HCT116 (cell line): ENCODE results near the gene CALM1.

Experiments
- CBX3 ChIP-seq: IDR thresholded peaks from 2 replicates; pipeline ENCODE4 v1.6.1; 2012; ENCODE audit warnings: low read depth
- CTCF ChIP-seq, 3 experiments: fragments of 200-600 bp in 1 of 3; sonication (generic) in 1 of 3; IDR thresholded peaks in 2 of 3; conservative IDR thresholded peaks in 1 of 3; 2 replicates each; pipeline ENCODE4 v1.5.1; 2012 to 2017; ENCODE audit warnings: low read depth in 2 of 3, low read length in 2 of 3, antibody characterized with exemption in 1 of 3, borderline replicate concordance in 1 of 3, control low read depth in 1 of 3, mild to moderate bottlenecking in 1 of 3, mixed read lengths in 1 of 3, mixed run types in 1 of 3, moderate library complexity in 1 of 3; ENCODE audit not compliant: insufficient read depth in 1 of 3
- ELF1 ChIP-seq: IDR thresholded peaks from 2 replicates; pipeline ENCODE4 v1.6.1; 2012; ENCODE audit warnings: low read depth, borderline replicate concordance
- EZH2 ChIP-seq: fragments of 200-600 bp; sonication (generic); IDR thresholded peaks from 2 replicates; pipeline ENCODE4 v1.6.1; 2017; ENCODE audit warnings: antibody characterized with exemption, mixed run types
- JUND ChIP-seq: IDR thresholded peaks from 2 replicates; pipeline ENCODE4 v1.6.1; 2012
- POLR2A ChIP-seq: IDR thresholded peaks from 2 replicates; pipeline ENCODE4 v1.7.0; 2011; ENCODE audit warnings: borderline replicate concordance; ENCODE audit not compliant: insufficient read depth, insufficient read length; ENCODE audit errors: extremely low read depth
- POLR2AphosphoS5 ChIP-seq: IDR thresholded peaks from 2 replicates; pipeline ENCODE4 v1.6.1; 2011; ENCODE audit warnings: mild to moderate bottlenecking, low read depth, low read length, moderate library complexity
- RAD21 ChIP-seq: IDR thresholded peaks from 2 replicates; pipeline ENCODE4 v1.6.1; 2012; ENCODE audit warnings: low read depth, mild to moderate bottlenecking
- SRF ChIP-seq: IDR thresholded peaks from 2 replicates; pipeline ENCODE4 v1.6.1; 2012; ENCODE audit warnings: low read depth
- YY1 ChIP-seq: IDR thresholded peaks from 2 replicates; pipeline ENCODE4 v1.6.1; 2011; ENCODE audit warnings: low read length, low read depth, moderate library complexity, mild to moderate bottlenecking; ENCODE audit not compliant: insufficient replicate concordance; ENCODE audit errors: extremely low read depth
- TF ChIP-seq, protein P1 (sequence below): IDR thresholded peaks from 2 replicates; pipeline ENCODE4 v1.6.1; 2011; ENCODE audit warnings: mild to moderate bottlenecking, low read length, moderate library complexity; ENCODE audit not compliant: insufficient replicate concordance; ENCODE audit errors: extremely low read depth
- TF ChIP-seq, protein P2 (sequence below): IDR thresholded peaks from 2 replicates; pipeline ENCODE4 v1.6.1; 2012

GRCh38 chr14:90412058-90412457 is 15.2 kb downstream of the CALM1 start:
- TF ChIP-seq CTCF (IDR thresholded peaks at IDR 0.05 in 2 of 3, conservative IDR thresholded peaks at IDR 0.05 in 1 of 3; ENCODE audit: borderline replicate concordance in 1 of 3, insufficient read depth in 1 of 3, low read depth in 2 of 3, low read length in 2 of 3) (no peak), YY1 (no peak), POLR2A (no peak), SRF (no peak), POLR2AphosphoS5 (no peak), RAD21 (no peak), JUND (no peak), CBX3 (no peak), ELF1 (no peak), EZH2 (no peak)
- TF ChIP-seq, protein P1, sequence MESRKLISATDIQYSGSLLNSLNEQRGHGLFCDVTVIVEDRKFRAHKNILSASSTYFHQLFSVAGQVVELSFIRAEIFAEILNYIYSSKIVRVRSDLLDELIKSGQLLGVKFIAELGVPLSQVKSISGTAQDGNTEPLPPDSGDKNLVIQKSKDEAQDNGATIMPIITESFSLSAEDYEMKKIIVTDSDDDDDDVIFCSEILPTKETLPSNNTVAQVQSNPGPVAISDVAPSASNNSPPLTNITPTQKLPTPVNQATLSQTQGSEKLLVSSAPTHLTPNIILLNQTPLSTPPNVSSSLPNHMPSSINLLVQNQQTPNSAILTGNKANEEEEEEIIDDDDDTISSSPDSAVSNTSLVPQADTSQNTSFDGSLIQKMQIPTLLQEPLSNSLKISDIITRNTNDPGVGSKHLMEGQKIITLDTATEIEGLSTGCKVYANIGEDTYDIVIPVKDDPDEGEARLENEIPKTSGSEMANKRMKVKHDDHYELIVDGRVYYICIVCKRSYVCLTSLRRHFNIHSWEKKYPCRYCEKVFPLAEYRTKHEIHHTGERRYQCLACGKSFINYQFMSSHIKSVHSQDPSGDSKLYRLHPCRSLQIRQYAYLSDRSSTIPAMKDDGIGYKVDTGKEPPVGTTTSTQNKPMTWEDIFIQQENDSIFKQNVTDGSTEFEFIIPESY, result no peak
- TF ChIP-seq, protein P2, sequence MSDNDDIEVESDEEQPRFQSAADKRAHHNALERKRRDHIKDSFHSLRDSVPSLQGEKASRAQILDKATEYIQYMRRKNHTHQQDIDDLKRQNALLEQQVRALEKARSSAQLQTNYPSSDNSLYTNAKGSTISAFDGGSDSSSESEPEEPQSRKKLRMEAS, result no peak
